ENCODE results near the gene F7. TPM values are rescaled to one million over a fixed set of nuclear protein-coding genes. Genes with fewer than 3 reads are reported as not detected.

Gene F7
- total RNA-seq, 1 experiment from 2014 or later, result not detected

DNA sequence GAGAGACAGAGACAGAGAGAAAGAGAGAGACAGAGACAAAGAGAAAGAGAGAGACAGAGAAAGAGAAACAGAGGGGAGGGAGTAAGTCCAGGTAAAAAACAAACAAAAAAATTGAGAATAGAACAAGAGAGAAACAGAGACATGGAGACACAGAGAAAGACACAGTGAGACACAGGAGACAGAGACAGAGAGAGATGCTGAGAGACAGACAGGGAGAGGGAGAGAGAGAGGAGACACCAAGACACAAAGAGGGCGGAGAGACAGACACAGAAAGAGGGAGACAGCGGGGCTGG, 47.0 kb downstream of the F7 start:
- TF ChIP-seq CTCF (IDR thresholded peaks at IDR 0.05) (no peak), SIN3A (IDR thresholded peaks at IDR 0.05; ENCODE audit: borderline replicate concordance, insufficient read depth, low read depth, low read length) (no peak), POLR2AphosphoS5 (IDR thresholded peaks at IDR 0.05; ENCODE audit: low read depth, low read length) (no peak), TCF7L2 (IDR thresholded peaks at IDR 0.05; ENCODE audit: low read depth, low read length) (no peak)
- TF ChIP-seq, protein P1, sequence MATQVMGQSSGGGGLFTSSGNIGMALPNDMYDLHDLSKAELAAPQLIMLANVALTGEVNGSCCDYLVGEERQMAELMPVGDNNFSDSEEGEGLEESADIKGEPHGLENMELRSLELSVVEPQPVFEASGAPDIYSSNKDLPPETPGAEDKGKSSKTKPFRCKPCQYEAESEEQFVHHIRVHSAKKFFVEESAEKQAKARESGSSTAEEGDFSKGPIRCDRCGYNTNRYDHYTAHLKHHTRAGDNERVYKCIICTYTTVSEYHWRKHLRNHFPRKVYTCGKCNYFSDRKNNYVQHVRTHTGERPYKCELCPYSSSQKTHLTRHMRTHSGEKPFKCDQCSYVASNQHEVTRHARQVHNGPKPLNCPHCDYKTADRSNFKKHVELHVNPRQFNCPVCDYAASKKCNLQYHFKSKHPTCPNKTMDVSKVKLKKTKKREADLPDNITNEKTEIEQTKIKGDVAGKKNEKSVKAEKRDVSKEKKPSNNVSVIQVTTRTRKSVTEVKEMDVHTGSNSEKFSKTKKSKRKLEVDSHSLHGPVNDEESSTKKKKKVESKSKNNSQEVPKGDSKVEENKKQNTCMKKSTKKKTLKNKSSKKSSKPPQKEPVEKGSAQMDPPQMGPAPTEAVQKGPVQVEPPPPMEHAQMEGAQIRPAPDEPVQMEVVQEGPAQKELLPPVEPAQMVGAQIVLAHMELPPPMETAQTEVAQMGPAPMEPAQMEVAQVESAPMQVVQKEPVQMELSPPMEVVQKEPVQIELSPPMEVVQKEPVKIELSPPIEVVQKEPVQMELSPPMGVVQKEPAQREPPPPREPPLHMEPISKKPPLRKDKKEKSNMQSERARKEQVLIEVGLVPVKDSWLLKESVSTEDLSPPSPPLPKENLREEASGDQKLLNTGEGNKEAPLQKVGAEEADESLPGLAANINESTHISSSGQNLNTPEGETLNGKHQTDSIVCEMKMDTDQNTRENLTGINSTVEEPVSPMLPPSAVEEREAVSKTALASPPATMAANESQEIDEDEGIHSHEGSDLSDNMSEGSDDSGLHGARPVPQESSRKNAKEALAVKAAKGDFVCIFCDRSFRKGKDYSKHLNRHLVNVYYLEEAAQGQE (IDR thresholded peaks at IDR 0.05; ENCODE audit: insufficient read depth in 1 of 2, low read depth in 2 of 2, low read length in 1 of 2), result no peak
- H3K27ac ChIP-seq (ENCODE audit: low read length), result peak overlapping the region; percentile 79; the same call in 1 of the 2 replicates
- ChIA-PET POLR2A (no interaction called here), CTCF (no interaction called here)
- no peaks in the 10 kb centered on the region for H3K4me1 ChIP-seq (ENCODE audit: control insufficient read depth, insufficient read depth, low read length)
- H3K36me3 ChIP-seq (ENCODE audit: control insufficient read depth, insufficient read depth, low read length), result no peaks in the 10 kb centered on the region
- ATAC-seq (no peak), DNase-seq (ENCODE audit: low read depth, low spot score) (no peak)
- BruUV-seq (replicated peaks), result no TSS peak
- no peaks in the 10 kb centered on the region for H3K9me3 ChIP-seq (ENCODE audit: control insufficient read depth, insufficient read depth, low read depth, low read length)
- H3K4me3 ChIP-seq (ENCODE audit: low read depth in 2 of 2, low read length in 2 of 2), result peak overlapping the region; percentile 38 to 64
- intact Hi-C loops (cut with micrococcal nuclease; ENCODE audit: unreplicated experiment) (no loop called here), in situ Hi-C loops (cut with HindIII; ENCODE audit: low pct_unique_long_range_greater_than_20kb, low sequenced_read_pairs) (no loop called here)
- no peaks in the 10 kb centered on the region for H3K27me3 ChIP-seq (ENCODE audit: control insufficient read depth, insufficient read depth, low read length)

GRCh38 chr13:113152984-113153809, 47.6 kb downstream of the F7 start:
- Histone ChIP-seq H3K27ac (ENCODE audit: low read length) (peak overlapping the region; percentile 79), H3K27me3 (ENCODE audit: control insufficient read depth, insufficient read depth, low read length) (no peaks in the 10 kb centered on the region), H3K36me3 (ENCODE audit: control insufficient read depth, insufficient read depth, low read length) (no peaks in the 10 kb centered on the region), H3K4me1 (ENCODE audit: control insufficient read depth, insufficient read depth, low read length) (no peaks in the 10 kb centered on the region), H3K4me3 (ENCODE audit: low read depth in 2 of 2, low read length in 2 of 2) (peak overlapping the region; percentile 38 to 64), H3K9me3 (ENCODE audit: control insufficient read depth, insufficient read depth, low read depth, low read length) (no peaks in the 10 kb centered on the region)
- no TSS peak for BruUV-seq (replicated peaks)
- intact Hi-C loops (cut with micrococcal nuclease; ENCODE audit: unreplicated experiment), result no loop called here
- ChIA-PET CTCF (no interaction called here), POLR2A (no interaction called here)
- ATAC-seq (peak; percentile 75), DNase-seq (ENCODE audit: low read depth, low spot score) (no peak)
- in situ Hi-C loops (cut with HindIII; ENCODE audit: low pct_unique_long_range_greater_than_20kb, low sequenced_read_pairs), result no loop called here
- TF ChIP-seq TCF7L2 (IDR thresholded peaks at IDR 0.05; ENCODE audit: low read depth, low read length) (no peak), POLR2AphosphoS5 (IDR thresholded peaks at IDR 0.05; ENCODE audit: low read depth, low read length) (no peak), CTCF (IDR thresholded peaks at IDR 0.05) (no peak)

Measured in Panc1 (cell line).